ENCODE data around the gene DEAF1. TPM values are rescaled to one million over a fixed set of nuclear protein-coding genes. Genes with fewer than 3 reads are reported as not detected.
A peak's percentile ranks its signal among the peaks of the same experiment; 100 is the strongest.

DEAF1 gene
- total RNA-seq, 2 experiments from 2014 or later = 39.0 to 40.1 TPM

- no peak for DNase-seq
- Mint-ChIP-seq H3K4me3 (no peak overlapping the region), H3K4me1 (peaks cover 2% of the 10 kb centered on the region), H3K9me3 (ENCODE audit: low read depth) (no peaks in the 10 kb centered on the region), H3K27me3 (no peaks in the 10 kb centered on the region), H3K36me3 (peaks cover 30% of the 10 kb centered on the region), H3K27ac (no peak overlapping the region)
- CTCF ChIA-PET = no interaction called here
- ATAC-seq = no peak
Measured at GRCh38 chr11:678297-678696, 16.7 kb downstream of the DEAF1 start.

- no peaks in the 10 kb centered on the region for H3K27me3 Mint-ChIP-seq
- H3K4me3 Mint-ChIP-seq = no peak overlapping the region
- H3K9me3 Mint-ChIP-seq (ENCODE audit: low read depth) = no peaks in the 10 kb centered on the region
- H3K27ac Mint-ChIP-seq = no peak overlapping the region
- ATAC-seq (no peak), DNase-seq (no peak)
- CTCF ChIA-PET = interaction anchor here (0.8 to 1.1 kb wide), 2 partner anchors 15 to 86 kb away, joined by 3 read pairs; no protein-coding TSS in a partner anchor
- H3K36me3 Mint-ChIP-seq = peaks cover 19% of the 10 kb centered on the region
- H3K4me1 Mint-ChIP-seq = no peaks in the 10 kb centered on the region
Measured at GRCh38 chr11:674406-674805, 20.6 kb downstream of the DEAF1 start.

GRCh38 chr11:673866-674265, 21.2 kb downstream of the DEAF1 start:
- H3K4me1 Mint-ChIP-seq = no peaks in the 10 kb centered on the region
- no peaks in the 10 kb centered on the region for H3K9me3 Mint-ChIP-seq (ENCODE audit: low read depth)
- ATAC-seq = no peak
- no peak overlapping the region for H3K27ac Mint-ChIP-seq
- H3K4me3 Mint-ChIP-seq = no peak overlapping the region
- CTCF ChIA-PET = interaction anchor here (0.8 to 1.1 kb wide), 2 partner anchors 14 to 86 kb away, joined by 3 read pairs; no protein-coding TSS in a partner anchor
- peaks cover 19% of the 10 kb centered on the region for H3K36me3 Mint-ChIP-seq
- no peak for DNase-seq
- no peaks in the 10 kb centered on the region for H3K27me3 Mint-ChIP-seq

- CTCF ChIA-PET = interaction anchor here (0.6 to 1.4 kb wide), 3 partner anchors 24 to 81 kb away, joined by 3 to 4 read pairs (median 4); partner anchors contain the start of gene TMEM80
- DNase-seq (no peak), ATAC-seq (no peak)
- H3K27ac Mint-ChIP-seq = no peak overlapping the region
- H3K36me3 Mint-ChIP-seq = peaks cover 1% of the 10 kb centered on the region
- H3K4me3 Mint-ChIP-seq = no peak overlapping the region
- H3K9me3 Mint-ChIP-seq (ENCODE audit: low read depth) = no peaks in the 10 kb centered on the region
- no peaks in the 10 kb centered on the region for H3K4me1 Mint-ChIP-seq
- H3K27me3 Mint-ChIP-seq = no peaks in the 10 kb centered on the region
Measured at GRCh38 chr11:665704-666281, 29.2 kb downstream of the DEAF1 start.

- Mint-ChIP-seq H3K27ac (no peak overlapping the region), H3K4me3 (no peak overlapping the region), H3K4me1 (no peaks in the 10 kb centered on the region), H3K36me3 (peaks cover 1% of the 10 kb centered on the region), H3K27me3 (no peaks in the 10 kb centered on the region), H3K9me3 (ENCODE audit: low read depth) (no peaks in the 10 kb centered on the region)
- DNase-seq (no peak), ATAC-seq (no peak)
- CTCF ChIA-PET = interaction anchor here (0.6 to 1.4 kb wide), 3 partner anchors 23 to 80 kb away, joined by 3 to 4 read pairs (median 4); partner anchors contain the start of gene TMEM80
Measured at GRCh38 chr11:665062-665703, 29.8 kb downstream of the DEAF1 start.

GRCh38 chr11:662689-663274, 32.2 kb downstream of the DEAF1 start:
- no peaks in the 10 kb centered on the region for H3K27me3 Mint-ChIP-seq
- no peaks in the 10 kb centered on the region for H3K4me1 Mint-ChIP-seq
- no peaks in the 10 kb centered on the region for H3K36me3 Mint-ChIP-seq

GRCh38 chr11:660681-661444, 34.2 kb downstream of the DEAF1 start:
- Mint-ChIP-seq H3K27ac (no peak overlapping the region), H3K4me1 (no peaks in the 10 kb centered on the region)

More at GRCh38 chr11:662689-663274, 32.2 kb downstream of the DEAF1 start:
- CTCF ChIA-PET = interaction anchor here (1.2 to 2.7 kb wide), 4 partner anchors 57 to 87 kb away, joined by 3 to 21 read pairs (median 8); partner anchors contain the start of gene PHRF1
- Mint-ChIP-seq H3K9me3 (ENCODE audit: low read depth) (no peaks in the 10 kb centered on the region), H3K4me3 (no peak overlapping the region), H3K27ac (no peak overlapping the region)
- ATAC-seq (peak; percentile 68), DNase-seq (peak; percentile 56)

GRCh38 chr11:660281-660680, 34.7 kb downstream of the DEAF1 start:
- CTCF ChIA-PET = interaction anchor here (2.7 kb wide), 1 partner anchor 66 kb away, joined by 21 read pairs; no protein-coding TSS in a partner anchor
- ATAC-seq = no peak
- H3K4me1 Mint-ChIP-seq = no peaks in the 10 kb centered on the region
- no peak overlapping the region for H3K27ac Mint-ChIP-seq
- no peaks in the 10 kb centered on the region for H3K27me3 Mint-ChIP-seq
- no peak for DNase-seq
- no peaks in the 10 kb centered on the region for H3K9me3 Mint-ChIP-seq (ENCODE audit: low read depth)
- no peak overlapping the region for H3K4me3 Mint-ChIP-seq
- H3K36me3 Mint-ChIP-seq = no peaks in the 10 kb centered on the region

More at GRCh38 chr11:660681-661444, 34.2 kb downstream of the DEAF1 start:
- no peak overlapping the region for H3K4me3 Mint-ChIP-seq
- CTCF ChIA-PET = interaction anchor here (2.1 to 2.7 kb wide), 2 partner anchors 62 to 65 kb away, joined by 11 to 21 read pairs; no protein-coding TSS in a partner anchor
- ATAC-seq (no peak), DNase-seq (no peak)
- H3K9me3 Mint-ChIP-seq (ENCODE audit: low read depth) = no peaks in the 10 kb centered on the region
- no peaks in the 10 kb centered on the region for H3K36me3 Mint-ChIP-seq
- no peaks in the 10 kb centered on the region for H3K27me3 Mint-ChIP-seq

GRCh38 chr11:659532-660085, 35.4 kb downstream of the DEAF1 start:
- H3K4me1 Mint-ChIP-seq = no peaks in the 10 kb centered on the region
- CTCF ChIA-PET = interaction anchor here (0.9 to 1.1 kb wide), 2 partner anchors 14 to 64 kb away, joined by 3 to 4 read pairs; no protein-coding TSS in a partner anchor
- H3K27me3 Mint-ChIP-seq = no peaks in the 10 kb centered on the region
- H3K4me3 Mint-ChIP-seq = no peak overlapping the region
- no peaks in the 10 kb centered on the region for H3K36me3 Mint-ChIP-seq
- ATAC-seq (no peak), DNase-seq (no peak)
- H3K9me3 Mint-ChIP-seq (ENCODE audit: low read depth) = no peaks in the 10 kb centered on the region
- no peak overlapping the region for H3K27ac Mint-ChIP-seq

GRCh38 chr11:657691-658126, 37.3 kb downstream of the DEAF1 start:
- Mint-ChIP-seq H3K4me3 (no peak overlapping the region), H3K9me3 (ENCODE audit: low read depth) (no peaks in the 10 kb centered on the region), H3K36me3 (no peaks in the 10 kb centered on the region), H3K27me3 (no peaks in the 10 kb centered on the region), H3K27ac (no peak overlapping the region), H3K4me1 (no peaks in the 10 kb centered on the region)
- CTCF ChIA-PET = no interaction called here
- DNase-seq (no peak), ATAC-seq (no peak)

GRCh38 chr11:656866-657265, 38.2 kb downstream of the DEAF1 start:
- DNase-seq = no peak
- no peaks in the 10 kb centered on the region for H3K4me1 Mint-ChIP-seq
- no peaks in the 10 kb centered on the region for H3K36me3 Mint-ChIP-seq
- no peak for ATAC-seq
- H3K9me3 Mint-ChIP-seq (ENCODE audit: low read depth) = no peaks in the 10 kb centered on the region
- no peaks in the 10 kb centered on the region for H3K27me3 Mint-ChIP-seq
- H3K27ac Mint-ChIP-seq = no peak overlapping the region
- no peak overlapping the region for H3K4me3 Mint-ChIP-seq
- CTCF ChIA-PET = interaction anchor here (1.2 kb wide), 1 partner anchor 40 kb away, joined by 3 read pairs; no protein-coding TSS in a partner anchor

- H3K36me3 Mint-ChIP-seq = no peaks in the 10 kb centered on the region
- no peaks in the 10 kb centered on the region for H3K4me1 Mint-ChIP-seq
- CTCF ChIA-PET = interaction anchor here (0.7 to 1.2 kb wide), 3 partner anchors 40 to 109 kb away, joined by 3 to 4 read pairs (median 3); no protein-coding TSS in a partner anchor
- no peak overlapping the region for H3K27ac Mint-ChIP-seq
- ATAC-seq (no peak), DNase-seq (no peak)
- no peak overlapping the region for H3K4me3 Mint-ChIP-seq
- no peaks in the 10 kb centered on the region for H3K9me3 Mint-ChIP-seq (ENCODE audit: low read depth)
- no peaks in the 10 kb centered on the region for H3K27me3 Mint-ChIP-seq
Measured at GRCh38 chr11:656426-656825, 38.6 kb downstream of the DEAF1 start.

Measured in activated CD8-positive, alpha-beta memory T cell treated with anti-CD3 and anti-CD28 coated beads, Interleukin-2, amount 10 ng/mL, durations not matched to agents 7 days and 5 days (primary cell).